Measurements from ENCODE around the gene PARP11.

Gene PARP11

DNA sequence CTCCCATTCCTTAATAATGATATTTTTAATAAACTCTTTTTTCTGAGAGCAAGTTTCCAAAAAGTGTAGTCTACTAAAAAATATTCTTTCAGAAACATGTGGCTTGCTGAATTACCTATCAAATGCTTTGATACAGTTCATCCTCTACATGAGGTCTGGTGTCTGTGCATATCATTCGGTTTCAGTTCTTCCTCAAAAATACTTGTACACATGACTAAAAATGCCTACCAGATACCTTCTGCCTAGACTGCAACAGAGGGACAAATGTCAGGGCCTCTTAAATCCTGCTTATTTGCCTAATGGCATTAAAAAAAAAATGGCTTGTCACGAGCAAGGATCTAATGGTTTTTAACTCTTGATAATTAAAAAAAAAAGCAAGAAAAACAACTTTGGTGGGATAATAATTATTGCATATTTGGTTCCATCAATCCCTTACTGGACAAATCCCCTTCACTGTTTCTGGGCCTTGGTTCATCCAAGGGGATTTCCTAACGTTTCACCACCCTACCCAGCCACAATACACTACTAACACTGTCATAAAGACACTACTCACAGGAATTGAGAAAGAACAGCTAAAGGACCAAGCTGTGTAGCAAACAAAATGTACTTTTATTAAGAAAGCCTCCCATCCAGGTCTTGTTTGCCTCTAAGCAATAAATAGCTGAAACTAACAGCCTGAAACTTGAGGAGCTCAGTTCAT is 45.7 kb downstream of the PARP11 start:
- DNase-seq (ENCODE audit: low read depth, low spot score) = no peak

DNA sequence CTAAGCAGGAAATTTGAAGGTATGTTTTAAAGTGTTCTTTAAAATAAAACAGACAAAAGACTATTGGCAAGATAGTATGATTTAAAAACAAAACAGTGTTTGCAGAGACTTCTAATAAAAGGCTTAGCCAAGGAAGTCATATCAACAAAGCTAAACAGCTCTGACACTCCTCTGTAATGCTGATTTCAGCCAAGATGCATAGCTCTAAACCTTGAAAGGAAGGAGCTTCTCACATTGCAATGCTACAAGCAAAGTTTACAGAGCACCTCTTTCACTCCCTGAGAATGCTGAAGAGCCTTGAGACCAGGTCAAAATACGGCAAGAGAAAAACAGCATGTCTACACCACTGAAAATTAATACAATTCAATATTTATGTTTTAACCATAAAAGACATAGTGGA is 51.8 kb downstream of the PARP11 start:
- DNase-seq (ENCODE audit: low read depth, low spot score) = no peak

DNA sequence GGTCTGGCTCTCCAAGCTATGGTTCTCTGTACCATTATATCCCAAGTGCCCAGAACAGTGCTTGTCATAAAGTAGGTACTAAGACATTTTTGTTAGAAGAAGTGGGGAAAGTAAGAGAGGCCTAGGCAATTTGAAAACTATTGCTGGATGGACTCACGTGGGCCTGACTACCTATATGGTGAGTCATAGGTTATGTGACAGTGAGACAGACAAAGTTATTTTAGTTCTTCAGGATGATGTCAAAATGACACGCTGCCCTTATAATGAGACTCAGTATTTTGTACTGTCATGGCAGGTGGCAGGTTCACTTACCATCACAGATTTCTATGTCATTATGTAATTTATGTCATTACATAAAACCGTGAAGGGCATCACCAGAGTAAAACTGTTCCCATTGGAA is 53.1 kb downstream of the PARP11 start:
- no peak for DNase-seq (ENCODE audit: low read depth, low spot score)

DNA sequence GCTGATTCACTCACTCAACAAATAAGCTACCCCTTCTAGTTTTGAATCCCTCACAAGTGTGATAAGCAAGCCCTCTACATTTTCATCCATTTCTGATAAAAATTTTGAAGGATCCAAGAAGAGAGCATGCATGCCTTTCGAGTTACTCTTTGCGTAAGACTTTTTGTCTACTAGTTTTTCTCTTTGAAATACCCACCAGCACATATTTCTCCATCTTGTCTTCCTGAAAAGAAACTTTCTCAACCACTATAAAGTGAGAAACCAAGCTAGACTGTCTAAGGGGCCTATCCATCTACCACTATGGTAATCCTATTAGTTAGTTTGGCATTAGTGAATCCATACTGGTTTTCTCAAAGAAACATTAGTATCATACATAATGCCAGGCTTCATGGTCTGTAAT is 56.9 kb downstream of the PARP11 start:
- no peak for DNase-seq (ENCODE audit: low read depth, low spot score)

DNA sequence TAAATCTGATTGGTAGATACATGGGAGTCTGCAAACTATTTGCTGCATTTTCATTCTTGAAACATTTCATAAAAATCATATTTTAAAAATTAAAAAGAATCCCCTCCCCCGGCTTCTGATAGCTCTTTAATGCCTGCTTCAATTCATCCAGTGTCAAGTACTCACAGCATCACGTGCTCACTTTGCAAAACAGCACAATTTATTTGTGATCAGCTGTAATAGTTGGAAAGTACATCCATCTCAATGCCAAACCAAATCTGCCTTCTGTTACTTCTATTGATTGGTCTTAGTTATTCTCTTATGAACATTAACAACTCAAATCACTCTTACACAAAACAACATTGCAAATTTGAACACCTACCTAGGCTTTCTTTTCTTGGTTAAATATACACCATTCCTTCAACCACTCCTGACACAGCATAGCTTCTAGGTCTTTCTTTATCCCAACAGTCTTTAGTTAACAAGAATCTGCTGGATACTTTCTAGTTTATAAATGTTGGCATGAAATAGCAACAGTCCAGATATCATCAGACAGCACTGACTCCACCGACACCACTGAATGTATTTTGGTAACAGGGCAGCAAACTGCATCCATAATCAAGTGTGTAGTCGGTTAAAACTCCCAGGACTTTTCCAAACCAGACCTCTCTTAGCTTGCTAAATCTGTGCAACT is 58.0 kb downstream of the PARP11 start:
- no peak for DNase-seq (ENCODE audit: low read depth, low spot score)

DNA sequence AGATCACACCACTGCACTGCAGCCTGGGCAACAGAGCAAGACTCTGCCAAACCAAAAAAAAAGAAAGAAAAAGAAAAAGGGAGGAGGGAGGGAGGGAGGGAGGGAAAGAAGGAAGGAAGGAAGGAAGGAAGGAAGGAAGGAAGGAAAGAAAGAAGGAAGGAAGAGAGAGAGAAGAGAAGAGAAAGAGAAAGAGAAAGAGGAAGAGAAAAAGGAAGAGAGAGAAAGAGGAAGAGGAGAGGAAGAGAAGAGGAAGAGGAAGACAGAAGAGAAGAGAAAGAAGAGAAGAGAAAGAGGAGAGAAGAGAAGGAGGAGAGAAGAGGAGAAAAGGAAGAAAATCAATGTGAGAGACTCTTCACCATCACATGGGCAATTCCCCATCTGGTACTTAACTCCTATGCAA is 62.7 kb downstream of the PARP11 start:
- DNase-seq (ENCODE audit: low read depth, low spot score) = no peak

DNA sequence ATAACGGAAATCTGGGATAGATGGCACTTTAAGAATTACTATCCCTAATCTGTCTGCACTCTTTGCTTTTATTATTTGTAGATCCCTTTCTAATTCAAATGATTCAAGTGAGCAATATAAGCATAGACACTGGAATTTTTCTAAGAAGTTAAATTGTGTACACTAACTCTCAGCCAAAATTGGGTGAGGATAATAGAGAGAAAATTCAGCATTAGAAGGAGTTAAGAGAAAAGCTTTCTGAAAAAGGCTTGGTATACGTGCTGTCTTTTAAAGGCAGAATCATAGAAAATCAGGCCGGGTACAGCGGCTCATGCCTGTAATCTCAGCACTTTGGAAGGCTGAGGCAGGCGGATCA is 63.2 kb downstream of the PARP11 start:
- no peak for DNase-seq (ENCODE audit: low read depth, low spot score)

DNA sequence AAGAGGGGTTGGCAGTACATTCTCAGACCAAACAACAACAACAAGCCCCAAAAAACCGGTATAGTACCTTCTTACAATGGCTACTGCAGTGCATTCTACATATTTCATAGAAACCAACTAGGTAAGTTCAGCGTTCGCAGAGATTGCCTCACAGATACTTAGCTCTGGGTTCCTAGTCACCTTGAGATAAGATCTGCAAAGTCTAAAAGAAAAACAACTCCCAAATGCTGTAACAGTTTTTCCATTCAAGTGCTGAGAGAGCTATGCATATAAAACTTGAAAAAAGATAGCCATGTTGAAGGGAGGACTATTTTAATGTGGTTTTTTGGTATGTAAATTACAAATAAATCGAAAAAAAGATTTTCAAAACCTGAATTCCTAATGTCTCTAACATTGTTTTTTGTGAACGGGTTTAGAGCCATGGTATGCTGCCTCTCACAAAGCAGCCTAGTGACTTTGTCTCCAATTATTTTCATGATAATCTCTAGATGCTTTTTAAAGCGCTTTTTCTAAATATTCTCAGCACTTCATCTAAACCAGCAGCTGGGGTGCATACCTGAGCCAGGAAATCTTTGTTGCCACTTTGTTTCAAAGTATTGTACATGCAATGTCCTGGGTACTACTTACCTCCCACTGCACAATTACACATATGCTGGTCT is 63.7 kb downstream of the PARP11 start:
- no peak for DNase-seq (ENCODE audit: low read depth, low spot score)

DNA sequence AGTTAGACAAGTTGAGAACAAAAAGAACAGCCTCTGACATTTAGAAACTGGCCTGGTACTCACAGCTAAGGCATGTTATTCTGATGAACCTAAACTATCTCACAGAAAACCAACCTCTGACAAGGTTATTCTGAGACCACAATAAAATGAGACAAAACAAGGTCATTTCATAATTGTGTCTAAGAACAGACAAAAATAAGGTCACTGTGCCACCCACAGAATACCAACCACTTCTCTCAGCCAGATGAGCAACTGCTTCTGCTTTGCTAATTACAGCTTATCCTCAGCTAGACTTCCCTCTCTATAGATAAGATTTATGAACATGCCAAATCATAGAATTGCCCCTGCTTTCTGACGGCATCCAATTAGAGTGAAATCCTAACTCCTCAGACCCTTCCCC is 68.1 kb downstream of the PARP11 start:
- DNase-seq (ENCODE audit: low read depth, low spot score) = no peak

DNA sequence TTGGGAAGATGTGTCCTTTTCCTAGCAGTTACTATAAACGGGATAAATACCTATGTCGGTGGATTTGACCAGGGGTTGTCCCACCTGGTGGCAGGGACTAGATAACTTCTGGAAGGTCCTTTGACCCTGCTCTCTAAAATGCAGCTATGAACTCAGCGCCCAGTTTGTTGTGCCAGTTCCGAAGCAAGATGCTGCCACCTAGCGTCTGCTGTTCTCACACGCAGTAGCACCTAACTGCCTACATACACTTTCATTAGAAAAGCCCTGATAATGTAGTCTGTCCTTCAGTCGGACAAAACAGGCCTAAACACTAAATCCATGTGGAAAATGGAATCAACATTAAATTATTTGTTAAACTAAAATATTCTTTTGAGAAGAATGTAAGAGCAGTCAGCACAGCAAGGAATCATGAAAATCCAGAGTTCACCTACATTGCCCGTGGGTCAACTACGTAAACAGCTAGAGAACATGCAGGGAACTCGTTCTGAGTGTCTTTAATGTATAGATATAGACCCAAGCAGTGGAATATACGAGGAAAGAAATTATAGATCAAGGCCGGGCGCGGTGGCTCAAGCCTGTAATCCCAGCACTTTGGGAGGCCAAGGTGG is 69.2 kb downstream of the PARP11 start:
- DNase-seq (ENCODE audit: low read depth, low spot score) = peak; percentile 27

DNA sequence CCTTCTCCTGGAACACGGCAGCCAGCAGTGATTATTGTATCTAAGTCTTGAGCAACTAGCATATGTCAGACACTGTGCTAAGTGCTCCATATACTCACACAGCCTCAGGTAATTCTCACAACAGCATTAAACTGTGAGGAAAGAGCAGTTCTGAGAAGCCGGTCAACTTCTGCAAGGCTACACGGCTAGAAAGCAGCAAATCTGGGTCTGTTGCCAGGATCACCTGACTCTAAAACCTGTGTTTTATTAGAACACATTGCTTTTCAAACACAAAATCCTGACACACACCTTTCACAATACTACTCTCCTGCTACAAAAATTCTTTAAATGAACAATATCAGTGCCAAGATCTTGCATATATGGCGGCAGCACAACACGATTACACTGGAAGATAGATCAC is 70.5 kb downstream of the PARP11 start:
- DNase-seq (ENCODE audit: low read depth, low spot score) = no peak

DNA sequence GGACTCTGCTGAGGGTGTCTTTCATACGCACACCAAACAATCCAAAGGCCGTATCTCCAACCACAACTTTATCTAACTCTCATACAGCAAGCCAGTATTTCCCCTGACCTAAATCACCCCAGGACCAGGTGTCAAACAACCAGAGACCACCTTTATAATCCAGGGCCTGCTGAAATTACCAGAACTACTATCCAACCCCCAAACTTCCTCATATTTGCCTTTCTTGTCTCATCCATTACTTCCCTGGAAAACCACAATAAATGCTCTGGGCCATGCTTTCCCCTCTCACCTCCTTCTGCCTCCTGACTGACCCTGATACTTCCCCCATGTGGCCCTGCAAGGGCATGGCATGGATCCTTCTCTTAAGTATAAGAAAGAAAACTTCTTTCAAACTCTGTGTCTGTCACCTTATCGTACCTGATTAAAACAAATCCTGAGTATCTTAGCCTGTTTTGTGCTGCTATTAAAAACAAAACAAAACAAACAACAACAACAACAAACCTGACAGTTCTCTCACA is 75.6 kb downstream of the PARP11 start:
- DNase-seq (ENCODE audit: low read depth, low spot score) = no peak

DNA sequence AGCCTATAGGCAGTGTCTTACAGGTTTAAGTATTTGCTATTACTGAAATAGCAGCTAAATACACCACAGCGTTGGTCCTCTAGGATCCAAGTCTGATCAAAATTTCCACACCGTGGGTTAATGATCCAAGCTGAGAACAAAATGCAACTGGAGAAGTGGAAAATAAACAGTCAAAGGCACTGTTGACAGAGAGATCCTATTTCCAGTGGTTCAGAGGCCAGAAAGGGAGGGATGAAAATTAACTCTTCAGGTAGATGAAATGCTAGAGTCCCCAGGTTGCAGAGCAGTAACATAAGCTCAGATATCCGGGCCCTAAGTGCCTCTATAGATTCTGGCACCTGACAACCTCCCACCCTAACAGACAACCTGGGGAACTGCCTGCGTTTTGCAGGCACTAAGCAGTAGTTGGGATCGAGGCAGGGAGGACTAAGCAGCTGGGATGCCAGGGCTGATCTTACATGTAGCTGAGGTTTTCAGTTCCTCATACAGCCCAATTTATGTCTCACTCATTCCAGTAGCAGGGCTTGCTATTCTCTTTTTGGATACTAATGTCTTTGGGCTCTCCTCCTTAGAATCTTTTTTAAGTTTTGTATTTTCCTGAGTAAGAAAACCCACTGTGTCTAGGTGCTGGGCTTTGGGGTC is 77.6 kb downstream of the PARP11 start:
- no peak for DNase-seq (ENCODE audit: low read depth, low spot score)

DNA sequence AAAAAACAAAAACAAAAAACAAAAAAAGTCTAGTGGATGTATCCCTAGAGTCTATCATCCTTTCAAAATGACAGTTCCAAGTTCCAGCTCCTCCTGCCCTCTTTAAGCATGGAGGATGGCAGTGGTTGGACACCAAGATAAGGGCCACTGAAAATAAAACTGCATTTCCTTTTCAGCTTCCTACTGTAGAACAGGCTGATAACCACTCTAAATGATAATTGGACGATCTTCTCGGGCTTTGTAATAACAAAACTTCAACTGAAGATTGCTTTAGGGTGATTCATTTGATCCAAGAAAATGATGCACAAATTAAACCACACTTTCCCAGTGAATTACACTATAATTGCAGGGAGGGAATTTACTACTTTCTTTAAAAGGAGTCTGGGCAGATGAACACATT is 78.1 kb downstream of the PARP11 start:
- no peak for DNase-seq (ENCODE audit: low read depth, low spot score)

DNA sequence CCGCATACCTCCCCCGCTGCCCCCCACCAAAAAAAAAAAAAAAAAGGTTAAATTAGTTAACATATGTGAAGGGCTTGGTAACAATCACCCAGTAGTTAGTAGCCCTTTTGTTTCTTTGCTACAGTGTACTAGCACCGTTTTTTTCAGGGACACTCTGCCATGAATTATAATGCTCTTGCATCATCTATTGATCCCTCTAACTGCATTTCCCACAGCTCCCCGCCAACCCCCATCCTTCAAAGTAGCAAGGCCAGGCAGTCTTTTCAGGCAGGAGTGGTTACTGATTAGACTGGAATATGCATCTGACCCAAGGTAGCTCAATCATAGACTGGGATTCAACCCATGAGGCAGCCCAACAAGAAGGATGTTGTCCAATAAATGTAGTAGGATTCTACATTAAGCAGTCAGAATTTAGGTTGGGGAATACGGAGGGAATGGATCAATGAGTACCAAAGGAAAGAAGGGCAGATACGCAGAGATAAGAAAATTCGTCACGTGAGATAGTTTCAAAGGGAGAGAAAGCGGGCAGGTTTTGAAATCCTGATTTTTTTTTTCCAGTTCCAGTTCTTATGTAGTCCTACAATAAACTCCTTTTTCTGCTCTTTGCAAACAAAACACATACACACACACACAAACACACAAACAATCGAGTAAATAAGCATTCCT is 80.4 kb downstream of the PARP11 start:
- DNase-seq (ENCODE audit: low read depth, low spot score) = no peak

DNA sequence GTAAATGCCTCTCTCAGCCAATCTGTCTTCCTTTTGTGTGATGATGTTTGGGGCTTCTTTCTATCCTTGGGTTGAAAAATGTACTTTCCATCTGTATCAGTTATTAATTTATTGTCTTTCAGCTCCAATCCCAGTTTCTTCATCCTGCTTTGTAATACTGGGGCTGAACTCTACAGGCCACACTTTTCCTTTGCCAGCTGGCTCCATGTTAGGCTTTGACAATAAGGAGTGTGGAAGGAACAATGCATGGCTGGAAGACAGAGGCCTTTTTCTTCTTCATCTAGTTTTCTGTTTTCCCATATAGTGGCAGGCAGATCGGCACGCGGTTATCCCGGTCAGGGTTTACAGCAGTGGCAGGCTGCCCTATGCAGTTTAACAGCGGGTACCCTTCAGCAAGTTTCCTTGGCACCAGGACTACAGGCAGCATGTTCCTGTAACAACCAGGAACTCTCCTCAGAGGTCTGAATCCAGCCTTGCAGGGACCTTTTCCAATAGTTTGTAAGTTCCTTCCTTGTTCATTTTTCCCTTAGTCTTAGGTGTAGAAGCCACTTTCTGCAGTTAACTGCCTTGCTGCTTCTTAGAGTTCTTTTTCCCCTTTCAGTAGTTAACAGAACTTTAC is 81.8 kb downstream of the PARP11 start:
- DNase-seq (ENCODE audit: low read depth, low spot score) = no peak

DNA sequence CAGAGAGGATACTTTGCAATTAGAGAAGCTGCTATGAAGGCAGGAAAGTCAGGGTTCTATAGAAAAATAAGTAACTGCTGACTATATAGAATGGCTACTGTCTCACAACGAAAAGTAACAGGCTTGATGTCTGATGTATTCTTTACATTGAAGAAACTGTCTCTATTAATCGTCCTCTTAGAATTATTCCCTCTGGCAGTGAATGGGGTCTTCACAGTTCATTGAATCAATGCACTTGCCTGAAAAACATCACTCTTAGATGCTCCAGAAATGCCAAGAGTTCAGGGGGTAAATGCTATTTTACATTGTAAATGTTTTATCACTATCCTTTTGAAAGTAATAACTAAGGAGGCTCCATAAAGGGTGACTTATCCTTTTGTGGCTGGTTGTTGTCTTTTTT is 82.6 kb downstream of the PARP11 start:
- DNase-seq (ENCODE audit: low read depth, low spot score) = no peak

DNA sequence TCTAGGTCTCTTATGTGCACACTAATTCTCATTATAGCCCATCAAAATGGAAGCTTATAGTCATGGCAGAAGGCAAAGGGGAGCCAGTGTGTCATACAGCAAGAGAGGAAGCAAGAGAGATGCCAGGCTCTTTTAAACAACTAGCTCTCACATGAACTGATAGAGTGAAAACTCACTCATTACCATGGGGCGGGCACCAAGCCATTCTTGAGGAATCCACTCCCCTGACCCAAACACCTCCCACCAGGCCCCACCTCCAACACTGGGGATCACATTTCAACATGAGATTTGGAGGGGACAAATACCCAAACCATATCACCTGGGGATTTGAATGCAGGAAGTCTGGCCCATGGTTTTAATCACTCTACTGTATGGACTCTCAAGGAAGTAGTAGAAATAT is 83.4 kb downstream of the PARP11 start:
- no peak for DNase-seq (ENCODE audit: low read depth, low spot score)

DNA sequence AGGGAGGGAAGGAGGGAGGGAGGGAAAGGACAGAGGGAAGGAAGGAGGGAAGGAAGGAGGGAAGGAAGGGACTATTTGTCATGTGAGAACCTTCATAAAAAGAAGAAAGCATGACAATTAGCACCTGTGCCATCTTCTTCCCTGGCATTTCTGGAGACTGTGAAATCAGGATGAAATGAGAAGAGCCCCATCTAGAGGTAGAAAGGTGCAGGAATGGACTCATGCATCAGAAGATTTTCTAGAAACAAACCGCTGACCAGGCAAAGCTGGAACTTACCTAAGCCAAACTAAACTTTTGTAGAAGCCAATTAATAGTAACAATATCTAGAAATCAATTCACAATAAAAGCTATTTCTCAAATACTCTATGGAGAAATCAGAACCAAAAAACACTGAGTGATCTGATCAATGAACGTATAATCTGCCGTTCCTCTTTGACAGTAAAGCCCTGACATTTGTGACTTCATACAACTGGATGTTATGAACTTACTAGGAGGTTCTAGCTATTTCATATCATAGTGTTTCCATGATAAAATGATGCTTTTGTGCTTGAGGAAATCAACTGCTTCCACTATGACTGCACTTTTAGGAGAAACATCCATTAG is 95.9 kb downstream of the PARP11 start:
- no peak for DNase-seq (ENCODE audit: low read depth, low spot score)

DNA sequence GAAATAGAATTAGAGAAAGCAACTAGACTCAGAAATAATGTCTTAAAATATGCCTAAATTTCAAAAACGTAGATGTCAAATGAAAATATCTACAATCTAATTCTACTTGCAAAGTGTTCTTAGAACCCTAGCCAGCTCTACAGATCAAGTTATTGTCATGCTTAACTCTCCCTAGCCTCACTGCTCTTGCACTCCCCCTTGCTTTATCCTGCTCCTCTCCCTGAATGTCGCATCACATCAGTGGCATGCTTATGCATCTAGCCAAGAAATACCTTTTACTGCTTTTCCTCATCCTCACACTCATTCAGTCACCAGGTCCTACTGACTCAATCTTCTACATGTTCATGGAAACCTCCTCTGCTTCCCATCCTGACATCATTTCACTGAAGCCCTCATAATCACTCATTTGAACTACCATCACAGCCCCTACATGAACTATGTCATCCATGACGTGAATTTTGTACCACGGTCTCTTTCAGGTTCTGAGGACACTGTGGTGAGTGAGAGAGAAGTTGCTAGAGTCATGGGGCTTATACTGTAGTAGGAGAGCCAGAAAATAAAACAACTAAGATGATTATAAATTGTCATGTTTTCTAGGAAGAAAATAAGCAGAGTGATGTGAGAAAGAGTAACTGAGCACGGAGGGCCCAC is 97.7 kb downstream of the PARP11 start:
- DNase-seq (ENCODE audit: low read depth, low spot score) = no peak

Measured in activated CD4-positive, CD25-positive, alpha-beta regulatory T cell treated with anti-CD3 and anti-CD28 coated beads, Interleukin-2, amount 50 U/mL, for 16 hours (primary cell).